CD1c-positive myeloid dendritic cell (primary cell): ENCODE results near the gene SMARCA2.

Experiments
- DNase-seq: peaks from one replicate; pipeline ENCODE4 v3.0.0-alpha.2; 2016; ENCODE audit errors: extremely low spot score

Gene SMARCA2

GRCh38 chr9:2170722-2171121 lies 155.6 kb downstream of the SMARCA2 start:
- no peak for DNase-seq

DNA sequence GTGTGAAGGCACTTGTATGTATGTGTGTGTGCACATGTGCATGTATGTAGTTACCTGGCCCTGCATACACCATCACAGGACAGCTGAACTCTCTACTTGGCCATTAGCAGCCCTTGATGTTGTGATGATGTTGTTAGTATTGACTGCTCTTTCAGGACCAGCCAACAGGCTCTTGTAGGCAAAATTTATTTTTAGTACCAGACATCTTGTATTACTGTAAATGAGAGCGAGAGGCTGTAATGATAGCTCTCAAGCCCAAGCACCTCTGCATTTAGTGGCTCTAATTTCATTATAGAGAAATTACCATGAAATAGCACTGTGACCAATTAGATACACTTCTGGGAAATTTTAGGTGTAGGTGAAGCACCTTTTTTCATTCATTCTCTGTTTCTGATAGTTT lies 158.0 kb downstream of the SMARCA2 start:
- no peak for DNase-seq

DNA sequence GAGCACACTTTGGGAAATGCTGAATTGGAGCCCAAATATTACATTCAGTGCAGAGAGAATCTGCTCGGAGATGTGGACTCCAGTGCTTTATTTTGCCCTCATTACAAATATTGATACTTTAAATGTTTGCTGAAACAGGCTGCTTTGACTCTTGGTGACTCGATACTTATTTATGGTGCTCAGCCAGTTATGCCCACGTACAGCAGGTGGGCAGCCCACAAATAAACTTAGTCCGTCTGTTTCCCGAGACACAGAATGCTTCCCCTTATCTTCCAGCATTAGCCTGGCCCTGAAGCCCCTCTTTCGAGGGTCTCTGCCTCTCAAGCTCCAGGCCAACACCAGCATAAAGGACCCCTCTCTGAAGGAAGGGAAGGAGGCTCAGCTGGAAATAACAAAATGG lies 158.7 kb downstream of the SMARCA2 start:
- DNase-seq, result no peak

- no peak for DNase-seq
Observed at GRCh38 chr9:2174306-2174705, 159.2 kb downstream of the SMARCA2 start.

GRCh38 chr9:2174911-2175310 lies 159.8 kb downstream of the SMARCA2 start:
- no peak for DNase-seq

DNA sequence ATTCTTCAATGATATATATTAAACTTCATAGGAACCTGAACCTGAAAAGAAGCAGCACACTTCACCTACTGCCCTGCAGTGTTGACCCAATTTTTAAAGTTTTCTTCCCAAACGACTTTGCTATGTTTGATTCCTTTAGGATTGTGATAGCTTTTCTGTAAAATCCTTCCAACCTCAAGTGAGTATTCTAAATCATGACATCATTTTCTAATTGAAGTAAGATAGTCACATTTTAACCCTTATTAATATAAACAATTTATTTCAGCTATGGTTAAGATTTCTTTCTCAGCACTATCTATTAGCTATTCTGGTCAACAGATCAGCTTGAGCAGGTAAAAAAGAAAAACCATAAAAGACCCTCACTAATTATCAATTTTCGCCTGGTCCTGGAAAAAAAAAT lies 162.0 kb downstream of the SMARCA2 start:
- no peak for DNase-seq

DNA sequence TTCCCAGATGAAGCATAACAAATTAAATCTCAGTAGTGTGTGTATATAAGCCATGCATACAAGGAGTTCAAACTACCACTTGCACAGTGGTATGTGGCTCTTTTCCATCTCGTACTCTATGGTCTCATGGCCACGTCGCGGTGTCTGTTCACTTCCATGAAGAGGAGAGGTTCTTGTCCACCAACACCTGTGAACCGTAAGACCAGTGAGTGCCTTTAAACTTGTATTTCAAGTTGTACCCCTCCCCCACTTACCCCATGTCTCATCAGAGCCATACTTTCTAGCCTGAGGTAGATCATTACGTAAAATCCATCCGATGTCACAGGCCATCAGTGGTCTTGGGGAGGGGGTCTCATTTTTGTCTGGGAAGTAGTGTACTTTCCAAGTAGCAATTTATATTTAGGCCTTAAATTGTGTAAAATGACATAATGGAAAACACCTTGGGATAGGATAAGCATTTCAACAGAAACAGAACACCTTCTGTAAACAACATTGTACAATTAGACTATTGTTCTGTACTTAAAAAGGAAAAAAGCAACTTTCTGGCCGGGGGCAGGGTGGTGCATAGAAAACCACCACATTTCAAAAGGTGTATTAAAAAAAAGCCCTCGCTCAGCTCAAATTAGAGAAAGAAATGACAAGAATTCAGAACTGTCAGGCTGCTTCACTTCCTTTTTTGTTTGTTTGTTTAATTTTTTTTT lies 163.0 kb downstream of the SMARCA2 start:
- no peak for DNase-seq

GRCh38 chr9:2179567-2179966 lies 164.4 kb downstream of the SMARCA2 start:
- DNase-seq, result no peak

DNA sequence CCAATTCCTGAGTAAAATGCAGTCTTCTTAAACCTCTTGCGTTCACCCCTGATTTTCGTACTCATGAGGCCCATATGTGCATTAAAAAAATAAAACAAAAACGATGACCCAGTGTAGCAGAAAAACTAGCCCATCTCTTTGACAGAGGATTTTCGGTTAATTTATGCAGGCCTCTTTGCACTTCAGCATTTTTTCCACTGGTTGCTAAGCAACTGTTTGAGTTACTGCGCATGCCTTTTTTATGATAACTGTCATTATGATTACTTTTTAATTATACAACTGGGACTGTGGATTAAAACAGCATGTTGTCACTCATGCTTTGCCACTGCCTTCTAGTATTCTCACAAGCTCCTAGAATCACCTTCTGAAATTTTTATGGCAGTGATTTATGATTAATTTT lies 165.0 kb downstream of the SMARCA2 start:
- no peak for DNase-seq

GRCh38 chr9:2180704-2181103 lies 165.6 kb downstream of the SMARCA2 start:
- no peak for DNase-seq

DNA sequence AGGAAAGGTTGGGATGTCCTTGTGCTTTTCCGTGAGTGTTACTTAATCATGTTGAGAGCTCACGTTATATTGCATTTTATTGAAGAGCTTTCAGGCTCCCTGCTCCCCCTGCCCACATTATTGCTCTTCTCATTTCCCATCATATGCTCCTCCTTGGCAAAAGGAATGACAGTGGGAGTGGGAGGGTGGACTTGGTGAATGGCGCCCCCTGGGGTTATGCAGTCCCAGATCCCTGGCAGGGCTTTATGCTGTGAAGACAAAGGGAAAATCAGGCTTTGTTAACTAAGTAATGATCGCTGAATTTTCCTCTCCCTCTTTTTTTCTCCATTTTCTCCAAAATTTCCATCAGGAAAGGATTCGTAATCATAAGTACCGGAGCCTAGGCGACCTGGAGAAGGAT lies 166.6 kb downstream of the SMARCA2 start:
- DNase-seq, result peak; percentile 29

DNA sequence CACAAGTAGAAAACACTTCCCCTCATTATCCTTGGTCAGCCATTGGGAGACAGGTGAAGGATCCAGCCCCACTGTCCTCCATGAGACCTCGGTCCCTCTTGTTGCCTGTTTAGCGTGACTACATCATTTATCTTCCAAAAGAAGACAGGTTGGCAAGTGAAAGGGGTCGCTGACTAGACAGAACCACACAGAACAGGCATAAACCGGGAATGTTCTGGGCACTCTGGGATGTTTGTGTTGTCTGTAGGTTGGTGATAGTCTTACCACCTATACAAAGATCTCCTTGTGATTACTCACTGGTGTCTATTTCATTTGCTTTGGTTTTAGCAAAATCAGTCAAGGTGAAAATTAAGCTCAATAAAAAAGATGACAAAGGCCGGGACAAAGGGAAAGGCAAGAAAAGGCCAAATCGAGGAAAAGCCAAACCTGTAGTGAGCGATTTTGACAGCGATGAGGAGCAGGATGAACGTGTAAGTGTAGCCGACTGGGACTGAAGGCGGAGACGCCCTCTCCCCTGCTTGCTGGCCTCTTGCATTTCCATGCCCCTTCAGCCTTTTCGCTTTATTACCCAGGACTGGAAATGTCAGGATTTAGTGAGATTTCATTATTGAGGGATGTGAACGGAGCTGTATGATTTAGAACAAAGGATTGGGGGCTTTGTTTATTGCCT lies 175.9 kb downstream of the SMARCA2 start:
- no peak for DNase-seq

GRCh38 chr9:2191609-2191972 lies 176.4 kb downstream of the SMARCA2 start:
- DNase-seq, result no peak

GRCh38 chr9:2192356-2192979 lies 177.3 kb downstream of the SMARCA2 start:
- no peak for DNase-seq

DNA sequence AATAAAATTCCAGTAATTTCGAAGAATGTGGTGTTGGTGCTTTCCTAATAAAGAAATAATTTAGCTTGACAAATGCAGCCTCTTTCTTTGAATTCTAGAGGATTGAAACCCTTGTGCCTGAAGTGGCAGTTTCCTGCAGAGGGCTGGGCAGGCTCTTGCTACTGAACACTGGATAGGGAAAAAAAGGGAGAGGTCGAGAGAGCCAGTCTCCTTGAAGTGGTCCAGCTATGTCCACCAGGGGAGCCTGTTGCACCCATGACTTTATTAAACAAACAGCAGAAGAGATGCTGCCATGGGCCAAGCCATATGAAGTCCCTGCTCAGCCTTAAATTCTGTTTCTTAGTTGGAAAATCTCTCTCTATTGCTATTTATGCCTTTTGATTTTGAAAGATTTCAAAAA lies 178.4 kb downstream of the SMARCA2 start:
- no peak for DNase-seq

GRCh38 chr9:2195211-2195610 lies 180.1 kb downstream of the SMARCA2 start:
- no peak for DNase-seq

GRCh38 chr9:2196757-2197156 lies 181.6 kb downstream of the SMARCA2 start:
- DNase-seq, result no peak

GRCh38 chr9:2198956-2199635 lies 183.9 kb downstream of the SMARCA2 start:
- DNase-seq, result no peak

- DNase-seq, result no peak
Observed at GRCh38 chr9:2199999-2200796, 185.1 kb downstream of the SMARCA2 start.

DNA sequence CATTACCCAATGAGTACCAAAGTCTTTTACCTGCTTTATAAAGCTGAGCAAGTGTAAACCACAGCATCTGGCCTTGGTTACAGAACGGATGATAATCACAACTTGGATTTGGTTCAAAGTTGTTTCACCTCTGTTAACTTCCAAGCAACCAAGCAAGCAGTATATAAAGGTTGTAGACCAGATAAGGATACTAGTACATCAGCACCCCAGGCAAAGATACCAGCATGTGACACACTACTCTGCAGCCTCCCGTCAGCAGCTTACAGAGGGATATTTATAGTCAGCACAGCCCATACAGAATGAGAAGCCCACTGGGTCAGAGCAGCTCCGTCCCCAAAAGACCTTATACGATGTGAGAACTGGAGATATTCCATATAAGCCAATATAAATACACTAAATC lies 193.3 kb downstream of the SMARCA2 start:
- DNase-seq, result no peak

GRCh38 chr9:2208991-2209390 lies 193.8 kb downstream of the SMARCA2 start:
- DNase-seq, result peak; percentile 50

- DNase-seq, result peak; percentile 69
Observed at GRCh38 chr9:2209400-2209799, 194.3 kb downstream of the SMARCA2 start.
